GM23248 (cell line): ENCODE data around the gene ZFYVE21. TPM values are rescaled to one million over a fixed set of nuclear protein-coding genes. Genes with fewer than 3 reads are reported as not detected.

Experiments used
- DNase-seq: peaks from one replicate; pipeline ENCODE4 v3.0.0-alpha.2; 2015
- H2AFZ ChIP-seq: fragments of 200-600 bp; sonication (generic); 2 replicates; pipeline ENCODE4 v1.6.1; 2016; ENCODE audit warnings: antibody characterized with exemption
- H3F3A ChIP-seq: fragments of 200-600 bp; sonication (generic); 2 replicates; pipeline ENCODE4 v1.6.1; 2016; ENCODE audit warnings: mild to moderate bottlenecking, antibody characterized with exemption, mixed run types; ENCODE audit not compliant: insufficient read depth
- H3K27ac ChIP-seq: fragments of 200-600 bp; sonication (generic); 2 replicates; pipeline ENCODE4 v1.5.1; 2016; ENCODE audit warnings: mild to moderate bottlenecking
- H3K27me3 ChIP-seq: fragments of 200-600 bp; sonication (generic); replicated peaks from 2 replicates; pipeline ENCODE4 v1.6.1; 2016; ENCODE audit warnings: mild to moderate bottlenecking; ENCODE audit not compliant: insufficient read depth
- H3K36me3 ChIP-seq: fragments of 200-600 bp; sonication (generic); 2 replicates; pipeline ENCODE4 v1.6.1; 2016; ENCODE audit warnings: low read depth, mild to moderate bottlenecking
- H3K4me1 ChIP-seq: fragments of 200-600 bp; sonication (generic); 2 replicates; pipeline ENCODE4 v1.6.1; 2016; ENCODE audit warnings: mild to moderate bottlenecking; ENCODE audit not compliant: insufficient read depth
- H3K4me2 ChIP-seq: fragments of 200-600 bp; sonication (generic); one replicate; pipeline ENCODE4 v1.6.1; 2016; ENCODE audit warnings: mild to moderate bottlenecking; ENCODE audit not compliant: unreplicated experiment
- H3K4me3 ChIP-seq: fragments of 200-600 bp; sonication (generic); 2 replicates; pipeline ENCODE4 v1.5.1; 2016; ENCODE audit warnings: mild to moderate bottlenecking
- H3K79me2 ChIP-seq: fragments of 200-600 bp; sonication (generic); 2 replicates; pipeline ENCODE4 v1.6.1; 2016; ENCODE audit warnings: mild to moderate bottlenecking; ENCODE audit not compliant: insufficient read depth
- H3K9ac ChIP-seq: fragments of 200-600 bp; sonication (generic); 2 replicates; pipeline ENCODE4 v1.6.1; 2016; ENCODE audit warnings: mild to moderate bottlenecking
- H3K9me2 ChIP-seq: fragments of 200-600 bp; sonication (generic); 2 replicates; pipeline ENCODE4 v1.6.1; 2016; ENCODE audit warnings: mixed run types, mild to moderate bottlenecking, moderate library complexity; ENCODE audit not compliant: insufficient read depth
- H3K9me3 ChIP-seq: fragments of 200-600 bp; sonication (generic); one replicate; pipeline ENCODE4 v1.6.1; 2017; ENCODE audit warnings: low read depth
- H4K20me1 ChIP-seq: fragments of 200-600 bp; sonication (generic); 2 replicates; pipeline ENCODE4 v1.6.0; 2016; ENCODE audit not compliant: insufficient read depth
- EZH2 ChIP-seq: fragments of 200-600 bp; sonication (generic); IDR thresholded peaks from 2 replicates; pipeline ENCODE4 v1.6.1; 2018; ENCODE audit warnings: antibody characterized with exemption, mild to moderate bottlenecking; ENCODE audit not compliant: insufficient read depth, poor library complexity, severe bottlenecking
- EZH2phosphoT487 ChIP-seq: fragments of 200-600 bp; sonication (generic); IDR thresholded peaks from 2 replicates; pipeline ENCODE4 v1.6.1; 2018; ENCODE audit warnings: antibody characterized with exemption, moderate library complexity, mild to moderate bottlenecking, low read depth; ENCODE audit not compliant: insufficient read depth
- WGBS, 2 experiments: methylation state at CpG; one replicate each; pipeline ENCODE4 v1.1.6; 2015 to 2017; ENCODE audit warnings: low lambda C conversion rate in 2 of 2, low coverage in 1 of 2; ENCODE audit errors: missing lambda C conversion rate in 2 of 2; 5-methylcytosine and 5-hydroxymethylcytosine counted together
- in situ Hi-C: fragments of 300-500 bp; cut with MboI; formaldehyde crosslinking; loops from 2 replicates; pipeline ENCODE4 v1.15.0; 2020
- polyA plus RNA-seq: library from polyadenylated mRNA; unstranded; fragments of >200 nt; fragmentation: Nextera tagmentation; extraction: Ambion mirVana; gene quantifications from 2 replicates; pipeline ENCODE4 v1.2.1, GENCODE V29; 2016
- total RNA-seq: library from RNA; depleted of rRNA; stranded (reverse); fragments of >200 nt; shearing (Covaris generic); gene quantifications from 2 replicates; pipeline ENCODE4 v1.2.3, GENCODE V29; 2014

The ZFYVE21 gene
- total and polyA plus RNA-seq, 2 experiments from 2014 or later = 77.4 to 112 TPM

DNA sequence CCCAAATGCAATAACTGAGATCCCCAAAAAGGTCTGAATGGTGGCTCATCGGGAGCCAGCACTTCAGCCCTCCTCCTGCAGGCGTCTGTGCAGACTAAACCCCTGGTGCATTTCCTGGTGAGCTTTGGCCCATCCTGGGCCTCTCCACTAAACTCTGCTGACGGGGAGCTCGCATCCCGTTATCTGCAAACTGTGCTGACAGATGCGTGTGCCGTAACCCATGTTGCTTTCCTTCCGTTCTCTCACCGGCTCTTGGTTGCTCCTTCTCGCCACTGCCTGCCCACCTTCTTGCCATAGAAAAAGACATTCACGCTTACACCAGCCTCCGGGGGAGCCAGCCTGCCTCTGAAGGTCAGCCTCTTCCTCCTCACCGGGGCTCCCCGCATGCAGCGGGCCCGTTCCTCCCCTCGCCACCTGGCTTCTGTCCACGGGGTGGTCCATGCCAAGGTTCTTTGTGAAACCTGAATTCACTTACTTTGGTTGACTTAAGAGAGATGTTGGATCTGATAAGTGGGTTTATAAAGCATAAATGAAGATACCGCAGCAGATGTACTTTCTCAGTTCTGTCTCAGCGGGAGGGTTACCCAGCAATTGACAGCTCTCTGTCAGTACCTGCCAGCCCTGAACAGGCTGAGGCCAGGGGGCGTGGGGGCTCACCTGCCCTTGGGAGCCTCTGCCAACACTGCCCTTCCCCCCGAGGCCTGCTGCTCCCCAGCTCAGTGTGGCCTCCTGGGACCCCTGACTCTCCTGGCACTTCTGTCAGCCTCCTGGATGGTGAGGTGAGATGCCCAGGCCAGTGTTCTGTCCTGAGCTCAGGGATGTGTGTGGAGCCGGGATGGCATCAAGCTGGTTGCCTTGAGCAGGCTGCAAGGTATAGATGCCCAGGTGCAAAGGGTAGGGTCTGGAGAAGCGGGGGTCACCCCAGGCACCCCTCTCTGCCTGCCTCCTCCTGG is 14.2 kb downstream of the ZFYVE21 start:
- H4K20me1 ChIP-seq = no peaks in the 10 kb centered on the region; the same call in 1 of the 2 replicates

GRCh38 chr14:103730490-103731035 is 15.0 kb downstream of the ZFYVE21 start:
- Histone ChIP-seq H2AFZ (no peak overlapping the region), H4K20me1 (no peaks in the 10 kb centered on the region), H3K4me2 (no peak overlapping the region), H3K9ac (no peak overlapping the region), H3K4me1 (no peaks in the 10 kb centered on the region), H3K9me2 (no peaks in the 10 kb centered on the region), H3K79me2 (peaks cover 23% of the 10 kb centered on the region), H3K27ac (no peak overlapping the region), H3K9me3 (no peaks in the 10 kb centered on the region), H3K4me3 (no peak overlapping the region), H3F3A (no peaks in the 10 kb centered on the region), H3K27me3 (no peaks in the 10 kb centered on the region), H3K36me3 (peaks cover 13% of the 10 kb centered on the region; the same call in 1 of the 2 replicates)
- no peak for DNase-seq
- TF ChIP-seq EZH2 = no peak
- no peak for TF ChIP-seq EZH2phosphoT487
- 87 to 89% methylated on average over 14 to 15 of the region's 15 CpGs for WGBS, 2 experiments
- in situ Hi-C loops = no loop called here

More for the DNA sequence above, 14.2 kb downstream of the ZFYVE21 start:
- 93% methylated on average over 22 to 24 of the region's 24 CpGs for WGBS, 2 experiments
- Histone ChIP-seq H3K27ac (no peak overlapping the region), H3K9me2 (no peaks in the 10 kb centered on the region), H3K9ac (no peak overlapping the region), H2AFZ (no peak overlapping the region), H3K36me3 (peaks cover 13% of the 10 kb centered on the region; the same call in 1 of the 2 replicates), H3K4me3 (no peak overlapping the region), H3K9me3 (no peaks in the 10 kb centered on the region), H3K27me3 (no peaks in the 10 kb centered on the region), H3K4me2 (no peak overlapping the region), H3K79me2 (peaks cover 31% of the 10 kb centered on the region), H3K4me1 (no peaks in the 10 kb centered on the region), H3F3A (no peaks in the 10 kb centered on the region)
- in situ Hi-C loops = no loop called here
- TF ChIP-seq EZH2 (no peak), EZH2phosphoT487 (no peak)
- DNase-seq = no peak

GRCh38 chr14:103731481-103731880 is 15.9 kb downstream of the ZFYVE21 start:
- in situ Hi-C loops = no loop called here
- Histone ChIP-seq H3K4me3 (no peak overlapping the region), H3K79me2 (peaks cover 14% of the 10 kb centered on the region), H3F3A (no peaks in the 10 kb centered on the region), H2AFZ (no peak overlapping the region), H3K9ac (no peak overlapping the region), H3K27ac (no peak overlapping the region), H3K9me3 (no peaks in the 10 kb centered on the region), H3K9me2 (no peaks in the 10 kb centered on the region), H3K36me3 (peaks cover 13% of the 10 kb centered on the region; the same call in 1 of the 2 replicates), H3K4me2 (no peak overlapping the region), H4K20me1 (no peaks in the 10 kb centered on the region), H3K4me1 (no peaks in the 10 kb centered on the region), H3K27me3 (no peaks in the 10 kb centered on the region)
- TF ChIP-seq EZH2 (no peak), EZH2phosphoT487 (no peak)
- 89 to 90% methylated on average over 15 of the region's 15 CpGs for WGBS, 2 experiments
- no peak for DNase-seq

- DNase-seq = no peak
- Histone ChIP-seq H3K4me2 (no peak overlapping the region), H3K9me3 (no peaks in the 10 kb centered on the region), H3K4me3 (no peak overlapping the region), H3K4me1 (no peaks in the 10 kb centered on the region), H2AFZ (no peak overlapping the region), H3F3A (no peaks in the 10 kb centered on the region), H3K79me2 (peaks cover 8% of the 10 kb centered on the region; the same call in 1 of the 2 replicates), H3K27me3 (no peaks in the 10 kb centered on the region), H3K27ac (no peak overlapping the region), H3K36me3 (peaks cover 13% of the 10 kb centered on the region; the same call in 1 of the 2 replicates), H4K20me1 (no peaks in the 10 kb centered on the region), H3K9me2 (no peaks in the 10 kb centered on the region), H3K9ac (no peak overlapping the region)
- TF ChIP-seq EZH2phosphoT487 = no peak
- 93% methylated on average over 22 to 24 of the region's 24 CpGs for WGBS, 2 experiments
- in situ Hi-C loops = no loop called here
Observed at GRCh38 chr14:103731916-103732867, 16.6 kb downstream of the ZFYVE21 start.
